22Rv1 (cell line): Measurements from ENCODE around the gene ZBTB8A.
"Not testable (repeated sequence)": the region's sequence is repeated elsewhere in the genome, so short reads cannot be mapped to it uniquely, and the experiment has no call there.

Experiments used
- H3K27ac ChIP-seq: fragments of 450-650 bp; 2 replicates; pipeline ENCODE4 v1.5.1; 2017
- CTCF ChIP-seq: fragments of 450-650 bp; IDR thresholded peaks from 2 replicates; pipeline ENCODE4 v1.5.1; 2017; ENCODE audit warnings: mild to moderate bottlenecking
- ZFX ChIP-seq: fragments of 450-650 bp; IDR thresholded peaks from 2 replicates; pipeline ENCODE4 v1.6.1; 2017; ENCODE audit warnings: antibody characterized with exemption, borderline replicate concordance

ZBTB8A gene

GRCh38 chr1:32518976-32519375, 20.3 kb upstream of the ZBTB8A start:
- TF ChIP-seq CTCF (no peak), ZFX (no peak)
- no peak overlapping the region for H3K27ac ChIP-seq

- no peak for TF ChIP-seq ZFX
- TF ChIP-seq CTCF = no peak
- no peak overlapping the region for H3K27ac ChIP-seq
Measured at GRCh38 chr1:32521165-32521564, 18.1 kb upstream of the ZBTB8A start.

DNA sequence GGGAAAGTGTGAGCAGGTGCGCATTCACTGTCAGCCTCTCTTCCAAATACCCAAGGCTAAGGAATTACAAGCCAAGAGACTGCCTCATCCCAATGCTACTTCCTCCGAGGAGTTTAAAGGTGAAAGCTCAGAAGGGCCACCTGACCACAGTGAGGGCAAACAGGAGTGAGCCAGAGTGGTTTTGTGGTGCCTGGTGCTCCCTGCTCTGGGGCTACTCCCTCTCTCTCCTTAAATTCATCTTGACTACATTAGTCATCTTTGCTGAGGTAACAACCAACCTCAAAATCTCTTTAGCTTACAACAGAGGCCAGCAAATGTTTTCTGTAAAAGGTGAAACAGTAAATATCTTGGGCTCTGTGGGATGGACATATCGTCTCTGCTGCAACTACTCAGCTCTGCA, 14.2 kb upstream of the ZBTB8A start:
- no peak overlapping the region for H3K27ac ChIP-seq
- TF ChIP-seq ZFX (no peak), CTCF (no peak)

- TF ChIP-seq ZFX (no peak), CTCF (no peak)
- no peak overlapping the region for H3K27ac ChIP-seq
Measured at GRCh38 chr1:32525661-32526444, 13.4 kb upstream of the ZBTB8A start.

- H3K27ac ChIP-seq = not testable (repeated sequence)
Measured at GRCh38 chr1:32528550-32528949, 10.7 kb upstream of the ZBTB8A start.

DNA sequence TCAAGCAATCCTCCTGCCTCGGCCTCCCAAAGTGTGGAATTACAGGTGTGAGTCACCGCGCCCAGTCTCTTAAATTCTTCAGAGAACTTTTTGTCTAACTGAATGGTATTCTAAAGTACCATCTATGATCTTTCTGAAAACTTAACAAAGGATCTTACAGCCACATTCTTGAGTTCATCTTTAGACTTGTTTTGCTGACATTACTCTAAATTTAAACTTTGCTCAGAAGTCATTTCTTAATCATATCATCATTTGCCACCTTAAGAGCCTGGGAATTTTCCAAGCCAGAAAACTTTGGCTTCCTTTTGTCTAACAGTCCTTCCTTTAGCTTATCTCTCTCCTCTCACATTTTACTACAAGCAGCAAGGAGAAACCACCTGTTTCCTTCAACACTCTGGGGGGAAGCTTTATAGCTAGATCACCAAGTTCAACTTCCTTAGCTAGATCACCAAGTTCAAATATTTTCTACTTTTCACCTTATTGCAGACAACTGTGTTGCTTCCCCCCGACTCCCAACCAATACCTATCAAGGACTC, 5.4 kb upstream of the ZBTB8A start:
- no peak overlapping the region for H3K27ac ChIP-seq
- no peak for TF ChIP-seq CTCF
- no peak for TF ChIP-seq ZFX

GRCh38 chr1:32536117-32536516, 3.1 kb upstream of the ZBTB8A start:
- TF ChIP-seq CTCF (no peak), ZFX (no peak)

GRCh38 chr1:32536764-32537163, 2.5 kb upstream of the ZBTB8A start:
- no peak for TF ChIP-seq CTCF
- no peak for TF ChIP-seq ZFX

More at GRCh38 chr1:32536117-32536516, 3.1 kb upstream of the ZBTB8A start:
- no peak overlapping the region for H3K27ac ChIP-seq

More at GRCh38 chr1:32536764-32537163, 2.5 kb upstream of the ZBTB8A start:
- H3K27ac ChIP-seq = no peak overlapping the region
